HG03097 (cell line): ENCODE results near the gene PPAT.
"Not testable (repeated sequence)": the region's sequence is repeated elsewhere in the genome, so short reads cannot be mapped to it uniquely, and the experiment has no call there.

Experiments
- ATAC-seq: cut with Tn5 transposase; IDR thresholded peaks from one replicate; pipeline ENCODE4 v1.9.1; 2021; ENCODE audit not compliant: unreplicated experiment, low FRiP score

Gene PPAT

DNA sequence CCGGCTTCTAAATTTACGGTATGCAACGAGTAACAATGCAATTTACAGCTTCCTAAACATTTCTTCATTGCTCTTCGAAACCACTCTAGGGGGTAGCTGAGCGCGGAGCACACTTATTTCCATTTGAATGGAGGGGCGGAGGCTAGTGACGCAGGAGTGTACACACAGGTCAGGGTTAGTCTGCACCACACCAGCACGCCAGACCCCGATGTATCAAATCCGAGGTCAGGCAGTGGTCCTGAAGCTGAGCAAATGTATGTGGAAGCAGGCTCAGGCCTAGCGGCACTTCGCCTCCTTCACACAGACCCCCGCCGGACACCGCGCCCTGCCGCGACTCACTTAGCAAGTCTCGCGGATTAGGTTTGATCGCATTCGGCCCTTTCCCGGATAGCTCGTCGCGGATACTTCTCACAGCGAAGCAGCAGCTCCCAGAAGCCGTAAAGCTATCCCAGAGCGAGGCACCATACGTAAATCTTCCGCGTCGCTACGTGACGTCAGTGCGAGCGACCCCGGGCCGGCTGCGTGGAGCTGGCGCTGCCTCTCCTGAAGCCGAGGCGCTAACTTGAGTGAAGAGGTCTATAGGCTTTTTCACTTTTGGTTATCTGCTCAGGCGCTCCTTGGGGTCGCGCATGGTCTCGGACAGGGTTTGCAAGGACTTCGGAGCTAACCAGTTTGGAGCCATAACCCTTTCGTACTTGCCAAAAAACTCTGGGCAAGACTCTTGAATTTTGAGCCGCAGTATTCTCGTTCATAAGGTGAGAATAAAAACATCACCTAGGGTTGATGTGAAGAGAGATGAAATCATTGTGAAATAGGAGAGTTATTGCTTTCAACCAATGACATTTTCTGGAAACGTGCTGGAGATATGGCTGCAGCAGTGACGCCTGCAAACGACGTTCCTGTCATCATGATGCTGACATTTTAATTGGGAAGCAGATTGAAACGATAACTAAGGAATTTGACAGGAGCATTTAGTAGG lies 48.1 kb downstream of the PPAT start, which contains the start of gene AASDH:
AASDH (minus strand) TSS at position 469 of the 979 bp plus-strand sequence. CDS start 3,192 bp downstream, outside the sequence.
- ATAC-seq = peak; percentile 87

- ATAC-seq = no peak
These were observed 49.3 kb downstream of the PPAT start for GRCh38 chr4:56386091-56386490.

GRCh38 chr4:56375458-56375857 lies 60.0 kb downstream of the PPAT start:
- no peak for ATAC-seq

DNA sequence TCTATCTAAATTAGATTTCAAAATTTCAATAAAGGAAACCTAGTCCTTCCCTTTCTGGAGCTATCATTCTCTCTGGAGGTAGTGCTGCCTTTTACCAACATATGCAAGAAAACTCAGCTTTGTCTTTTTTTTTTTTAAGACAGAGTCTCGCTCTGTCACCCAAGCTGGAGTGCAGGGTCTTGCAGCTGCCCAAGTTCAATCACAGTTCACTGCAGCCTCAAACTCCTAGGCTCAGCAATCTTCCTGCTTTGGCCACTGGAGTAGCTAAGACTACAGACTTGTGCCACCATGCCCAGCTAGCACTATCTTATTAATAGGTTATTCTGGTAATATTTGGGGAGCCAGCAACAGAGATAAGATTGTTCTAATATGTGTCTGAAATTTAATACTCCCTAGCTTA lies 60.5 kb downstream of the PPAT start:
- ATAC-seq = no peak

DNA sequence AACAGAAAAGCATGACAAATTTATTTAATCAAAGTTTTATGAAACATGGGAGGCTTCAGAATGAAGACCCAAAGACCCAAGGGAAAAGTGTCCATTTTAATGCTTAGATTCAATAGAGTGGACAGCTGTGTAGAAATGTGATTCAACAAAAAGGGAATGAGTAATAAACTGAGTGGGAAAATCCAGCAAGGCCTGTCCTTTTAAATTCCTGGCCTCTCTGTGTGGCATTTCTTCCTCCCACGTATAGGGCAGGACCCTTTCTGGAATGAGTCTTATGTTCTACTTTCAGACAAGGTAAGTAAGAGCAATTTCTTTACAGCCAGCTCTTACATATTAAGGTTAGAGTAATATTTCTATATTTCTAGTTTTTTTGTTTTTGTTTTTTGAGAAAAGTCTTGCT lies 62.6 kb downstream of the PPAT start:
- no peak for ATAC-seq

- ATAC-seq = no peak
These were observed 63.8 kb downstream of the PPAT start for GRCh38 chr4:56371426-56372220.

- ATAC-seq = no peak
These were observed 65.0 kb downstream of the PPAT start for GRCh38 chr4:56370377-56370776.

- not testable (repeated sequence) for ATAC-seq
These were observed 72.4 kb downstream of the PPAT start for GRCh38 chr4:56362981-56363380.

DNA sequence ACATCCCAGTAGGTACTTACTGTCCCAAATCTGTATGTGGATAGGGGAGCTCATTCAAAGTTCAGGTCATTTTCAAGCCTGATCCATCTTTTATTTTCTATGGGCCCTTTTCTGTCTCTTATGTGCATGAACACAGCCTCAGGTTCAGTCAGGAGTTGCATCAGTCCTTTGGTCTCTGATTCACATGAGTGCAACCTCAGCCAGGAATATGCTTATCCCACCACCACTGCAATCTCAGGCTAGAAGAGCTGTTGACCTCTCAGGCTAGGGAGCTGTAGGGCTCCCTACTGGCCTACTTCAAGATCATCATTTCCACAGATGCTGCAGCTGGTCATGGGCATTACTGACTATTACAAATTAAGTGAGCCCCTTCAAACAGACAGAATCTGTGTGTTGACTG lies 75.3 kb downstream of the PPAT start:
- ATAC-seq = no peak

DNA sequence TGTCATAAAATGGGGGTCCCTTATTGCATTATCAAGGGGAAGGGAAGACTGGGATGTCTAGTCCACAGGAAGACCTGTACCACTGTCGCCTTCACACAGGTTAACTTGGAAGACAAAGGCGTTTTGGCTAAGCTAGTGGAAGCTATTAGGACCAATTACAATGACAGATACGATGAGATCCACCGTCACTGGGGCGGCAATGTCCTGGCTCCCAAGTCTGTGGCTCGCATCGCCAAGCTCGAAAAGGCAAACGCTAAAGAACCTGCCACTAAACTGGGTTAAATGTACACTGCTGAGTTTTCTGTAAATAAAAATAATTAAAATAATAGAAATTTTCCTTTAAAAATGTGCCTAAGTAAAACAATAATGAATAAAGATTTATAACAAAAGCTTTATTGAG lies 78.8 kb downstream of the PPAT start:
- no peak for ATAC-seq

DNA sequence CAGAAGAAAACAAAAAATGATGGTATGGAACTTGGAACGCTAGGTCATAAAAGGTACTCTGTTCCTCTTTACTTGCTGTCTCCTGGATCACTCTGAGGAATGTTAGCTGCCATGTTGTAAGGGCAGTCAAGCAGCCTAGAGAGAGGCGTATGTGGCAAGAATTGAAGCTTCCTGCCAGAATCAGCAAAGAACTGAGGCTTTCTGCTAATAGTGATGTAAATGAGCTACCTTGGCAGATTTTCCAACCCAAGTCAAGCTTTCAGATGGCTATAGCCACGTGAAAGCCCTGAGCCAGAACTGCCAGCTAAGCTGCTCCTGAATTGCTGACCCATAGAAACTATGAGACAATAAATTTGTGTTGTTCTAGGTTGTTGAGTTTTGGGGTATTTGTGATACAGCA lies 86.8 kb downstream of the PPAT start:
- no peak for ATAC-seq

- no peak for ATAC-seq
These were observed 90.0 kb downstream of the PPAT start for GRCh38 chr4:56345458-56345857.
